ENCODE data around the gene BHLHA15.

The BHLHA15 gene

GRCh38 chr7:98189559-98189958 lies 21.7 kb upstream of the BHLHA15 start:
- no peak for DNase-seq

- no peak for DNase-seq
These were observed 19.4 kb upstream of the BHLHA15 start for GRCh38 chr7:98191668-98192431.

GRCh38 chr7:98192781-98193457 lies 18.3 kb upstream of the BHLHA15 start:
- DNase-seq, result no peak

DNA sequence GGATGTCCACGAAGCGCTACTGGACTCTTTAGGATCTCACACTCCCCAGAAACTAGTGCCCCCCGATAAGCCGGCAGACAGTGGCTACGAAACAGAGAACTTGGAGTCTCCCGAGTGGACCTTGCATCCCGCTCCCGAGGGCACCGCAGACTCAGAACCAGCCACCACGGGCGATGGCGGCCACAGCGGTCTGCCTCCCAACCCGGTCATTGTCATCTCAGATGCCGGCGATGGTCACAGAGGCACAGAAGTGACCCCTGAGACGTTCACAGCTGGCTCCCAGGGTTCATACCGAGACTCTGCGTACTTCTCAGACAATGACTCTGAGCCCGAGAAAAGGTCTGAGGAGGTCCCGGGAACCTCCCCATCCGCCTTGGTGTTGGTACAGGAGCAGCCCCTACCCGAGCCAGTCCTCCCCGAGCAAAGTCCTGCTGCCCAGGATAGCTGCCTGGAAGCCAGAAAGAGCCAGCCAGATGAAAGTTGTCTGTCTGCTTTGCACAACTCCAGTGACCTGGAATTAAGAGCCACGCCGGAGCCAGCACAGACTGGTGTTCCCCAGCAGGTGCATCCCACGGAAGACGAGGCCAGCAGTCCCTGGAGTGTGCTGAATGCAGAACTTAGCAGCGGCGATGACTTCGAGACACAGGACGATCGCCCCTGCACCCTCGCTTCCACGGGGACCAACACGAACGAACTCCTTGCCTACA lies 17.6 kb upstream of the BHLHA15 start:
- no peak for DNase-seq

- no peak for DNase-seq
These were observed 17.1 kb upstream of the BHLHA15 start for GRCh38 chr7:98194186-98194585.

- no peak for DNase-seq
These were observed 16.4 kb upstream of the BHLHA15 start for GRCh38 chr7:98194672-98195457.

DNA sequence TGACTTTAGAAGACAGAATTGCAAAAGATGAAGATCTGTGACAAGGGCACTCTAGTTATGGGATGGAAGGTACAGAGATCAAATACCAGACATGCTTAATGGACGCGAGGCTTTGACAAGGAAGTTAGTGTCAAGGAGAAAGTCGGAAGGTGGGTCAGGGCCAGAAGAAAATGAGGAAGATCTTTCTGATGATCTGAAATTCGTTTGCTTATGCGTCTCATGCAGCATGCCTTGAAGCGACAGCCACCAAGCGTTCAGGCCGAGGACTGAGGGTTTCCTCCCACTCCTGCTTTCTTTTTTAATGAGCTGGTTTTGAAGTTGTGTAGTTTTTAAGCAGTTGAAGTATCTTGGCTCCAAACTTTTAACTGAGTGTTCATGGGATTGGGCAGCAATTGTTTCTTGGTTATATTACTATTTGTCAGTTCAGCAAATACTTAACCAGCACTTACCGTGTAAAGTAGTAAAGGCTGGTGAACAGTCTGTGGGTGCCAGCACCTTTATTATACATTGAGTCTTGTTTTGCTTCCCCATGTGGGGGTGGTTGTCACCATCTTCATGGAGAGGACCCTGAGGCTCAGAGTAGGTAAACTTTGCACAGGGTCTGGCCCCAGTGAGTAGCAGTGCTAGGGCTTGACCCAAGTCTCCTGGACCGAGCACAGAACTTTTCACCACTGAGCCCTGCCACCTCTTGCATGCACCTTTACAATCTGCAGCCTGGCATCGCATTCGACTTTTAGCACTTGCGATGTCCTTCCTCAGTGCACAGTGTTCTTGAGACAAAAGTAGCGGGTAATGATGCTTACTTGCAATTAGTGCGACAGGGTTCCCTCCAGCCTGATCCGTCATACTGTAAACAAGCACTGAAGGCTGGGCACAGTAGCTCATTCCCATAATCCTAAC lies 14.3 kb upstream of the BHLHA15 start:
- no peak for DNase-seq

- no peak for DNase-seq
These were observed 12.1 kb upstream of the BHLHA15 start for GRCh38 chr7:98199131-98199530.

GRCh38 chr7:98200364-98200763 lies 10.9 kb upstream of the BHLHA15 start:
- no peak for DNase-seq

GRCh38 chr7:98202367-98203195 lies 8.7 kb upstream of the BHLHA15 start:
- no peak for DNase-seq

- no peak for DNase-seq
These were observed 7.8 kb upstream of the BHLHA15 start for GRCh38 chr7:98203261-98203963.

DNA sequence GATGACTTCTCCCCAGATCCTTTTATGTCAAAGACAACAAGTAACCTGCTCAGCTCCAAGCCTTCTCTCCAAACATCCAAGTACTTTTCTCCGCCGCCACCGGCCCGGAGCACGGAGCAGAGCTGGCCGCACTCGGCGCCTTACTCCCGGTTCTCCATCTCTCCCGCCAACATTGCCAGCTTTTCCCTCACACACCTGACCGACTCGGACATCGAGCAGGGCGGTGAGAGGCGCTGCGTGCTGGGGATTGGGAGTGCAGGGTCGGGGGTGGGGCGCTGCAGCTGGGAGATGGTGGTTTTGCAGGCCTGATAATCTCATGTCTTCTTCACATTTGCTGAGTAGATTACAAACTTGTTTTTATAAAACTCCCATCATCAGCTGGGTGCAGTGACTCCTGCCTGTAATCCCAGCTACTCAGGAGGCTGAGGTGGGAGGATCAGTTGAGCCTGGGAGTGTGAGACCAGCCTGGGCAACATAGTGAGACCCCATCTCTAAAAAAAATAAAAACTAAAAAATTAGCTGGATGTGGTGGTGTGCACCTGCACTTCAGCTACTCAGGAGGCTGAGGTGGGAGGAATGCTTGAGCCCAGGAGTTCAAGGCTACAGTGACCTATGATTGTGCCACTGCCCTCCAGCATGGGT lies 7.2 kb upstream of the BHLHA15 start:
- no peak for DNase-seq

DNA sequence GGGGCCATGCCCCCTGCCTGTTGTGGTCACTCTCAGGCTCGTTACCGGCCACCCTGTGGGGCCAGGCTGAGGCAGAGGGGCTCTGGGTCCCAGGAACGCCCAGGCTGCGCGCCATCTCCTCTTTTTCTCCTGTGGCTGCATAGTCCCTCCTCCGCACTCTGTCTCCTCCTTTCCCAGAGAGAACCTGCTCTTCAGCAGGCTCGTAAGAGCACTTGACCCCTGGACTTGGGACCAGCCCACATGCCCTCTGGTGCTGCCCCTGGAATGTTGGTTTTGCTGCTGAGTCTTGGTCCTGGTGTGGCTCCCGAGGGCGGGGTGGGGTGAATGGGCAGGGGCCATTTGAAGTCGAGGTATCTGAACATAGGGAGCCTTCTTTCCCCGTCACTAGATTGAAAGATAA lies 6.6 kb upstream of the BHLHA15 start:
- no peak for DNase-seq

DNA sequence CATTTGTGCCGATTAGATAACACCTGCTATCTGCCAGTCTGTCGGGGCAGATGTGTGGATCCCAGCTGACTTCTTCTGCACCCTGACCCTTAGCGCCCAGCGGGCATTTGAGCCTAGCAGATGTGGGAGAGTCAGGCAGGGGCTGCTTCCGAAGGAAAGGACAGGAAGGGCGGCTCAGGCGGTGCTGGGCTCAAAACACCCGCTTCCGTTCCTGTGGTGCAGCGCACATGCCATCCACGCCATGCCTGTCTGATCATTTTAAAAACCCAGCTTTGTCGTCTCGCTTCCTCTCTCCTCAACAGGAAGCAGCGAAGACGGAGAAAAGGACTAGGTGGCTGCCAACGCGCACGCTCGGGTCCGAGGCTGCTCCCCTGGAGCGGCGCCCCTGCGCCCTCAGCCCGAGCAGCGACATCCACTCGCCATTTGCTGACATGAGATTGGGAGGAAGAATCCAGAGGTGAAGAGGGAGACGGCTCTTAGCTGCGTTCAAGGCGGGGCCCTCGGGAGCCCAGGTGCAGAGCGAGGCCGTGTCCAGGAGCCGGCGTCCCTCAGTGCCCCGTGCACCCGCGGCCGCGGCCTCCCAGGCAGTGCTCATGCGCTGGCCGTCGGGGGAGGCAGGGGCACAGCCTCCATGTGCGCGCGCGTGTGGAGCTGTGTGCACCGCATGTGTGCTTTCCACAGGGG lies 5.9 kb upstream of the BHLHA15 start:
- no peak for DNase-seq

DNA sequence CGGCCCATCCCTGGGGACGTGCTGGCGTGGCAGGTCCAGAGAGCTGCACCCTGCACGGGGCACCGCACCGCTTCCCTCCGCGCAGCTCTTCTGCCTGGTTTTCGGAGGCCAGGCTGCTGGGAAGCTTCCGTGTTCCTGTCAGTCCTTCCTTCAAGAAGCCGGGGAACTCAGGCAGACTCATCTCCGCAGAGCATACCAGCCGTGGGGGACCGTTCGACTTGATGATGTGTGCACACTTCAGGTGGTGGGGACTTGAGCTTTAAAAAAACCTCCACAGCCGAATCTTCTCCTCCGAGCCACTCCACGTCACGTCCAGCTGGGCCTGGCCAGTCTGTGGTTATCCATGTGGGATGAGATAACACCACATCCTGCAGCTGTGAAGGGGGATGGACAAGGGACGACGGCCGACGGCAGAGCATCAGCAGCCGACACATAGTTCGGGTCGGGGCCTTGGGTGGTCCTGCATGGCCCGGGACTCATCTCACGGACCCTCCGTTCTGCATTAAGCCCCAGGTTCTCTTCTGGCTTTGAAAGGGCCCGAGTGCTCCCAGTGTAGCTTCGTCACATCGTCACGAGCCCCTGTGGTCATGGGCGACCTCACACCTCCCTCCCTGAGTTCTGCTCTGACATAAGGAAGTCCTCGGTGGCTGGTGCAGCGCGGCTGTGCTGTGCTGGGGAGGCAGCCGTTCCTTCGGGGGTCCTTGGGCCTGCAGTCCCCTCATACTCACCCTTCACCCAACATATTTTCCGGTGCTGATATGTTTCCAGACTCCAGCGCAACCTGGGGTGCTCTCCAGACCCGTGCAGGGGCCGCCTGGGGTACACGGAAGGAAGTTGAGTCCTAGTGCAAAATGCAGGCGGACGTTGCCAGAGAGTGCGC lies 4.5 kb upstream of the BHLHA15 start:
- DNase-seq, result no peak

DNA sequence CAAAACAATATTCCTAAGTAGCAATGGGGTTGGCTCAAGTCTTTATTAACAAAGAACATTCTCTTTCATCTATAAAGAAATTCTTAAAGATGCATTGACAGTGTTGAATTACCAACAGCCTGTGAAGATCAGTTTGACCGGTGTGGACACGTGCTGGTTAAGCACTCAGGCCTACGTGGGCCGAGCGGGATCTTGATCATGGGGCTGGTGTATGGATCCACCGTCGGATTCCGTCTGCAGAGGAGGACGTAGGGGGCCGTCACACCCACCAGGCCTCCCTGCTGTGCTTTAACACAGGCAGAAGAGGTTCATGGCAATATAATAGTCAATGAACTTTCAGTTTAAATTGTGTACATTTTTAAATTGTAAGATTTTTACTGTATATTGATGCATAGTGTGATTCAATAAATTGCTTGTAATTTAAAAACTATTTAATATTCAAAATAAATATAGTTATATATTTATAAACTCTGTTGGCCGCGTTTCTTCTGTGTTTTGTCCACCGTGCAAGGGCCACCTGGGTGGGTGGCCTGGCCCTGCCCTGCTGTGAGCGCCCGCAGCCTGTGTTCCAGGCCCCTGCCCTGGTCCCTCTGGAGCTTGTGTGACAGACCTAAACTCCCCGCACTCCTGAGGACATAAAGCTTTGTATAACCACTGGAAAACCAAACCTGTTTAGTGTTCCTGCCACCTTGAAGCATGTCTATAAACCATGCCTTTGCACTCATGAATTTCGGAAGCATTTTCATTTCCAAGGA lies 1.9 kb upstream of the BHLHA15 start:
- no peak for DNase-seq

DNA sequence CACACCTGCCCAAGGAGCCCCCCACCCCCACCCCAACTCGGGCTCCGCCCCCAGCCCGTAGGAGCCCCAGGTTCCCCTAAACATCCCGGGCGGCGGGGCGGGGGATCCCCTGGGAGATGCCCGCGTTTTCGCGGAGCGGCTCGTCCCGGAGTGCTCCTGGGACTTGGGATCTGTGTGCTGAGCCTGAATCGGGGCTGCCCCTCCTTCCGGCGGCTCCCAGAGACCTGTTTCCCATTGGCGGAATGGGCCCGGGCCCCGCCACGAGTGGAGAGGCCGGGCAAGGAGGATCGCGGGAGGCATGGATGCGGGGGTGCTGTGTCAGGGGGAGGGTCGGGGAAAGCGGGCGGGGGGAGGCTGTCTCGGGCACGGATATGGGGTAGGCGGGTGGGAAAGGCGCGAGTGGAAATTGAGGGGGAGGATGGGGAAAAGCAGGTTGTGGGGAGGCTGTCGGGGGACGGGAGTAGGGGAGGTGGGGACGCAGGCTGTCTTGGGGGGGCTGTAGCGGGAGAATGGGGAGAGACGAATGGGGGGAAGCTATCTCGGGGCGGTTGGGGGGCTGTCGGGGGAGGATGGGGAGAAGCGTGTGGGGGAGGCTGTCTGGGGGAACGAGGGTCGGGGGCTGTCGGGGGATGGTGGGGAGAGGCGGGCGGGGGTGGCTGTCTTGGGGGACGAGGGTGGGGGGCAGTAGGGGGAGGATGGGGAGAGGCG lies 572 bp upstream of the BHLHA15 start:
- DNase-seq, result no peak
